HG02763 (cell line): ENCODE data around the gene DAPK2.

Experiments
- ATAC-seq: cut with Tn5 transposase; IDR thresholded peaks from one replicate; pipeline ENCODE4 v1.9.1; 2021; ENCODE audit warnings: mild to moderate bottlenecking, moderate library complexity; ENCODE audit not compliant: unreplicated experiment

DAPK2 gene

GRCh38 chr15:63945007-63945788 is 101.1 kb downstream of the DAPK2 start:
- no peak for ATAC-seq

DNA sequence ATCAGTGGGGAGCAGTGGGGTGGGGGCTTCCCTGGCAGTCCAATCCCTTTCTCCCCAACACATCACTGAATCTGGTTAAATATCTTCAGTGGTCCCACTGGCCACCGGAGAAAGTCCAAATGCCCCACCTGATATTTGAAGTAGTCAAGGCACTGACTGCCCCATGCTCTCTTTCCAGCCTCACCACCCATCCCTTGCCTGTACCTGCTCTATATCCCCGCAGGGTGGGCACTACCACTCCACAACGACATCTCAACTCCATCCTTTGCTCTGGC is 101.7 kb downstream of the DAPK2 start:
- ATAC-seq: no peak

DNA sequence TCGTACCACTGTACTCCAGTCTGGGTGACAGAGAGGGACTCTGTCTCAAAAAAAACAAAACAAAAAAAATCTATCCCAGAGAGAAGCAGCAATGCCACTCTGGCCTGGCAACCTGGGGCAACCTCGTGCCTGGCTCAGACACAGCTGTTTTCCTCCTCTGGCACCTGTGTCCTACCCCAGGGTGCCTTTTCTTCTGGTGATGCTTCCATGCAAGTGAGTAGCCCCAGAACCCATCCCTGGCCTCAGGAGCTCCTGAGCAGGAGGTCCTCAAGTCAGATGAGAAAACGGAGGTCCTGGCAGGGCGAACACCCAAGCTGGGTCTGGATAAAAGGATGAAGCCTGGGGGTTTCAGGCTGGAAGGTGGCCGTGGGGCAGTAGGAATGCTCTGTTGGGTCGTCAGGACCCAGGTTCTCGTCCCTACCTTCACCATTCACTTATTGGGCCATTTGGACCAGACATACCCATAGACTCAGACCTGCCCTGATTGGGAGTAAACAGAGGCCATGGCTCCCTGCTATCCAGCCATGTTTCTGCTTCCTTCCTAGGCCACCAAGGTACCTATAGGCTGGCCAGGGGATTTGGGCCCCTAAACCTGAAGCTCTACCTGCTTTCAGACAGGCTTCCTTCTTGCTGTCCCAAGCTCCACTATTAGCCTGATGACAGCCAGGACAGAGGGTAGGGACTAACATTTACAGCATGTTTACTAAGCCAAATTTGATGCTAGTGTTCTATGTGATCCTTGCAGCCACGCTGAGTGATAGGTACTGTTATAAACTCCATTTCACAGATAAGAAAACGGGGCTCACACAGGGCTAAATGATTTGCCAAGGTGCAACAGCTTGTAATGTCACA is 102.2 kb downstream of the DAPK2 start:
- ATAC-seq: no peak

GRCh38 chr15:63942486-63943365 is 103.6 kb downstream of the DAPK2 start:
- ATAC-seq: no peak

DNA sequence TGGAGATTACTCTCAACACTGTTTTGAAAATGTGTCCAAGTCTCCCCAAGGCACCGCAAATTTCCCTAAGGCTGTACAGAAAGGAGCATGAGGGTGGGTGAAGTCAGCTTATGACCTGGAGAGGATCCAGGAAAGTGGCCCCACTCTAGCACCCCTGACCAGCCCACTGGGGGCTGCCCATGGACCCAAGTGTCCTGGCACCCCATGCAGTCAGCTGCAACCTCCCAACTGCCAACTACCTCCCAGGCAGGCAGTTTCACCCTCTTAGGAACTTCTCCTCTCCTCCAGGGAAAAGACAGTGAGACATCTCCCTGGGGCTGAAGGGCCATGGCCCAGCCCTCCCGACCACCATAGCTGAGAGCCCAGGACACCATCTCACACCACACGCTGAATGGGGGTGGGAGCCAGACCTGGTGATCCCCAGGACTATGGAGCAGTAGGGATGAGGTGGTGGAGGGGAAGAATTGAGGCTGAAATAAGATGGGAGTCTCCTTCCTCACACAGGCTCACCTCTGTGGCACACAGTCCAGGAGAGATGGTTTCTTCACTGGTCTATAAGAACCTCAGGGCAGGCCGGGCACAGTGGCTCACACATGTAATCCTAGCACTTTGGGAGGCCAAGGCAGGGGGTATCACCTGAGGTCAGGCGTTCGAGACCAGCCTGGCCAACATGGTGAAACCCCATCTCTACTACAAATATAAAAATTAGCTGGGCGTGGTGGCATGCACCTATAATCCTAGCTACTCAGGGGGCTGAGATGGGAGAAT is 104.4 kb downstream of the DAPK2 start:
- no peak for ATAC-seq

GRCh38 chr15:63940966-63941620 is 105.2 kb downstream of the DAPK2 start:
- ATAC-seq: no peak

- no peak for ATAC-seq
These were observed 106.7 kb downstream of the DAPK2 start for GRCh38 chr15:63939531-63940130.

- no peak for ATAC-seq
These were observed 107.7 kb downstream of the DAPK2 start for GRCh38 chr15:63938486-63939061.

- no peak for ATAC-seq
These were observed 112.8 kb downstream of the DAPK2 start for GRCh38 chr15:63933522-63933921.

GRCh38 chr15:63931556-63931955 is 114.7 kb downstream of the DAPK2 start:
- ATAC-seq: no peak

GRCh38 chr15:63930034-63930433 is 116.3 kb downstream of the DAPK2 start:
- no peak for ATAC-seq

DNA sequence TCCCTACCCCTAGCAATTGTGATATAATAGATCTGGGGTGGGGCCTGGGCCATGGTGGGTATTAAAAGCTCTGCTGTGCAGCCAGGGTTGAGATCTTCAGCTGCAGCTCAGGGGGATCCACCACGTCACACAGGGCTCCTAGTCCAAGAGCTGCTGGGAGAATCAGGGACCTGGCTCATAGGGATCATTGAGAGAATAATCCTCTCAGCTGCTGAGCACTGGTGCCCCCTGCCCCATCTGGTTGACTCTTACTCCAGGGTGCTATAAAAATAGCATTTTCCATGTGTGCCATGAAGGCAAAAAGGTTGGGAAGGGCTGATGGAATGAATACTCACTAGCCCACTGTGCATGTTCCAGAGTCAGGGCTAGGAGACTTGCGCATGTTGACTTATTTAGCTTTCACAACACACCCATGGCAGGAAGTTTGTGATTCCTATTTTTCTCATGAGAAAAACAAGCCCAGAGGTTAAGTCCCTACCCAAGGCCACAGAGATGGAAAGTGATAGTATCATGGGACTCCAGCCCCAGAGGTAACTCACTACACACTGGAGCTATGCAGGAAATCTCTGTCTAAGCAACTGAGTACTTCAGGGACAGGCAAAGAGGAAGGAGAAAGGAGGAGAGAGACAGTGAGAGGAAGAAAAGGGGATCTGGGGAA is 118.0 kb downstream of the DAPK2 start:
- ATAC-seq: no peak

DNA sequence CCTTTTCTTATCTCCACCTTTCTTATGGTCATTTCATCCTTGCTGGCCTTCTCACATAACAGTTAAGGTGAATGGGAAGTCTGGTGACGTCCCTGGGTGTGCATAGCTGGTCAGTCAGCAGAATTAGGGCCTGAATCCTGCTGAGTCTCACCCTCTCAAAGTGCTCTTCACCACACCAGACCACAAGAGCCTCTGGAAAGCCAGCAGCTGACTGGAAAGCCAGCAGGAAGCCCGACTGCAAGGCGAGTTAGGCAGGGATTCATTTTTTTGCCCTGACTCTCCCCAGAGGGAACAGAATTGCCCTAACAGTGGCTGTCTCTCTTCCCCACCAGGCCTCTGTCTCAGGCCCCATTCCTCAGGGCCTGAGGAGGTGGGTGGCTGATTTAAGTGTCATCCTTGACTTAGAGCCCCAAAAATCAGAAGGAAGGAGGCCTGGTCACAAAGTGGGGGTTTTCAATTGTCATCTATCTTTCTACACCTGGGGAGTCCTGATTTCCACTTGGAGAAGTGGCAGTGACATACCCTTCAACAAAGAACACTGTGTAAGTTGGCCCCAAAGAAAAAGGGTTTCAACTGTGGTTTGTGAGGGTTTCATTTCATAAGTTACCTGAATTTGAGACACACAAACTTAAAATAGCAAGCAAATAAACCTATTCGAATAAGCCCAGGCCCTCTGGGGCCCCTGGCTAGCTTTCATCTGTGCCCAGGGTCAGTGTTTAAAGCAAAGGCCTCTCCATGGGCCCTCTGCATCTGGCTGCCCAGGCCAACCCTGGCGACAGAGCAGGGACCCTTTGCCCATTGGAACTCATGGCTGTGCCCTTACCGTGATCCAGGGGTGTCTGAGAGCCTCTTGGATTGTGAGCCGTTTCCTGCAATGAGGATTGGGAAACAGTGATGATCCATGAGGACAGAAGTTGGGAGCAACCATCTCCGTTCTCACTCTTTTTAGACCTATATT is 122.0 kb downstream of the DAPK2 start:
- ATAC-seq: no peak

DNA sequence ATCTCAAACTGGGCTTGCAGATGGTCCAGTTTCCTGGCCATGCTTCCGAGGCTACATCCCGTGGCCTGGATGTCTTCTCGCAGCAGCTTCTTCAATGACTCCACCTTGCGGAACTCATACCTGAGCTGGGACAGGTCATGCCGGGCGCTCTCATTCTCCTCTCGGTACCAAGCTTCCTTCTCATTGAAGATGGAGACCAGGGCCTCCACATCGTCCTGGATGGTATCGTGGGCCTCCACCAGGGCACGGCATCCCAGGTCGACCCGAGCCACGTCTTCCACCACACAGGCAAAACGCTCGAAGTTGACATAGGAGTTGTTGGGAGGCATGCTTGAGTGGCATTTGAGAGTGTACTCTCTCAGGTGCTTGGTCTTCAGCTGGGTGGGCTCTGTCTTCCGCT is 123.4 kb downstream of the DAPK2 start:
- ATAC-seq: no peak

GRCh38 chr15:63922261-63922904 is 123.9 kb downstream of the DAPK2 start:
- no peak for ATAC-seq

GRCh38 chr15:63920504-63921175 is 125.6 kb downstream of the DAPK2 start:
- ATAC-seq: no peak

DNA sequence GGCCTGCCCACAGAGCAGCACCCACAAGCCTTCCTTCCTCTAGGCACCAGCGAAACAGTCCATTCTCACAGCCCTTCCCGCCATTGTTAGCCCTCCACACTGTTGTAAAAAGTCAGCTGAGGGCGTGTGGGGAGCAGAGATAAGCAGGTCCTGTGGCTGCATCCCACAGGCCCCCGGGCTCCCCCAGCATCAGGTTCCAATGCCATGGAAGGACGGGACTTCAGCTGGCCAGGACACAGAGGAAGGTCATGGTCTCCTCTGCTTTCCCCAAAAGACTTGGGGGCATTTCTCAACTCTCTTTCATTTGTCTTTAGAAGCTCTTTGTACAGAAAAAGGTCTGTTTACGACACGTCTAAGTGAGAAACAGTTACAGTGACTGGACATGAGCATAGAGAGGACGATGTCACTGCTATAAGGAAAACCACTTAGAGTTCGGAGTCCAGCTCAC is 127.4 kb downstream of the DAPK2 start:
- no peak for ATAC-seq
